NCI-H2107 treated with DMSO at 0.1 percent for 48 hours (cell line): ENCODE measurements around the gene UTS2.

Source experiments
- DNase-seq: peaks from one replicate; lab custom pipeline; 2025; ENCODE audit not compliant: unreplicated experiment; lab: John Stamatoyannopoulos, UW

Gene UTS2, protein sequence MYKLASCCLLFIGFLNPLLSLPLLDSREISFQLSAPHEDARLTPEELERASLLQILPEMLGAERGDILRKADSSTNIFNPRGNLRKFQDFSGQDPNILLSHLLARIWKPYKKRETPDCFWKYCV

DNA sequence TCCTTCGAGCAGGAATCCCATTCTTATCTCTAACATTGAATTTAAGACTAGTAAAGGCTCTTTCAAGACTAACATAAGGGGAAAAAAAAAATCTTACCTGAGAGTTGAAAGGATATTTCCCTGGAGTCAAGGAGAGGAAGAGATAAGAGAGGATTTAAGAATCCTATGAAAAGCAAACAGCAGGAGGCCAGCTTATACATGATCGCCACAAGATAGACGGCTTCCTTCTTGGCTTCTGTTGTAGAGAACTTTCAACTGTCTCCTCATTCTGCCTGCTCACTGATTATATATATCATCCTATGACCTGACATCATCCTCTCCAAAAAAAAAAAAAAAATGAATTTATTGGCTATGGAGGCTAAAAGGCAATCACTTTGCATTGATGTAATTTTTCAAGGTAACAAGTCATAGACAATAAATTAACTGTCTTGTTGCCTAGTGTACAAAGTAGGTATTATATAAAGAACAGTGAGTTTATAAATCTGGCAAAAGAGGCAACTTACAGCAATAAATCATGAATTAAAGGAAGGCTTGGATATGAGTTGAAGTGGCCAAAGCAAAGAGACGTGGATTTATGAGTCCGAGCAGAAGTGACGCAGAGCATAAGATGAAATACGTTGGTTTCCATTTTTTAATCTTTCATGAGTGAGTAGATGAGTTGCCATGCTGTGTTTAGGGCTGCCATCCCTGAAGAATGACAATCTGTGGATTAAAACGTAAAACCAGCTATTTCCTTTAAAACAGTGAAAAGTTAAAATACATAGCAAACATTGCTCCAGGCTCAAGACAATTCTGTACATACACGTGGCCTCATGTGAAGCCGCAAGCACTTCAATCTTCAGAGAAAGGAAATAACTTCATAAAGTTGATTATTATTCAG, at the start of gene UTS2:
TSS of gene UTS2 (minus strand) at position 262 of the 880 bp plus-strand sequence. CDS start at position 200, 62 bp downstream.
- DNase-seq, result no peak

DNA sequence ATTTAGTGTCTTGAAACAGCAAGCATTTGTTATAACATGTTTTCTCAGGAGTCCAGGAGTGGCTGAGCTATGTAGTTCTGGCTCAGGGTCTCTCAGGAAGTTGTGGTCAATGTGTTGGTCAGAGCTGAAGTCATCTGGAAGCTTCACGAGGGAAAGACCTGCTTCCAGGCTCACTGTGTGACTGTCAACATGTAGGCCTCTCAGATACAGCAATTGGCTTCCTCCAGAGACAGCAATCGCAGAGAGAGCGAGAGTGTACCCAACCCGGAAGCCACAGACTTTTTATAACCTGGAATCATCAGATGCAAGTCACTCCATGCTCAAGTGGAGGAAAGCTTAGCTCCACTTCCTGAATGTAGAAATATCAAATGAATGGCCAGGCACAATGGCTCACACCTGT, 46.9 kb upstream of the UTS2 start:
- no peak for DNase-seq

DNA sequence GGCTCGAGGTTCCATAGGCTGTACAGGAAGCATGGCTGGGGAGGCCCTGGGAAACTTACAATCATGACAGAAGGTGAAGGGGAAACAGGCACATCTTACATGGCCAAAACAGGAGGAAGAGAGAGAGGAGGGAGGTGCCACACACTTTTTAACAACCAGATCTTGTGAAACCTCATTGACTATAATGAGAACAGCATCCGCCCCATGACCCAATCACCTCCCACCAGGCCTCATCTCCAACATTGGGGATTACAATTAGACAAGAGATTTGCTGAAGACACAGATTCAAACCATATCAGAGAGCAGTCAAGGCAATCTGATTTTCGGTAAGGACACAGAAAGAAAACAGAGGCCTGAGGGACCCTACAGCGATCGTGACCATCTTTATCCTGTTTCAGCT, 46.1 kb upstream of the UTS2 start:
- DNase-seq, result no peak

GRCh38 chr1:7896994-7897393, 44.1 kb upstream of the UTS2 start:
- DNase-seq, result no peak

DNA sequence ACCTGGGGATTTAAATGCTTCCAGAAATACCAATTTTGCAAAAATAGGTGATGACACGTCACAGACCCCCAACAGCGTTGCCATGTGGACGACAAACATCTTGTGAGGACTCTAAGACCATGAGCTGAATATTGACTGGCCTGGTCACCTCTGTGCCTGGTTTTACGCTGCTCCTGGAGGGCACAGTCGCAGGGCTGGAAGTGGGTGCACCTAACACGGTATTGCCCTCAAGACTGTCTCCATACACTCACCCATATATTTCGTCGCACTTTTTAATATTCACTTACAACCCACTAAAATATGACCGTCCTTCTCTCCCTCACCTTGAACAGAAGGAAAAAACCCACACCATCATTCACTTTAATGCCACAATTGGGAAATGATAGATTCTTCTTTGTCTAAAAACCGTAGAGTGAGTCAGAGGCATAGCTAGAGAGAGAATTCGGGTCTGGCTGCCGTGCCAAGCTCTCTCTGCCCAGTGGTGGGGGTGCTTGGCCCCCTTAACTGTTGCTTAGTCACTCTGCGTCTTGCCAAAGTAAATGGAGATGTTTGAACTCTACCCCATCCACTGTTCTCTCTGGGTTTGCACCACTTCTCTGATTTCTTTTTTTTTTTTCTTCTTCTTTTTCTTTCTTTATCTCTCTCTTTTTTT, 40.8 kb upstream of the UTS2 start:
- no peak for DNase-seq

- no peak for DNase-seq
These were observed 38.9 kb upstream of the UTS2 start for GRCh38 chr1:7891804-7892203.

- DNase-seq, result no peak
These were observed 38.0 kb upstream of the UTS2 start for GRCh38 chr1:7890853-7891252.

DNA sequence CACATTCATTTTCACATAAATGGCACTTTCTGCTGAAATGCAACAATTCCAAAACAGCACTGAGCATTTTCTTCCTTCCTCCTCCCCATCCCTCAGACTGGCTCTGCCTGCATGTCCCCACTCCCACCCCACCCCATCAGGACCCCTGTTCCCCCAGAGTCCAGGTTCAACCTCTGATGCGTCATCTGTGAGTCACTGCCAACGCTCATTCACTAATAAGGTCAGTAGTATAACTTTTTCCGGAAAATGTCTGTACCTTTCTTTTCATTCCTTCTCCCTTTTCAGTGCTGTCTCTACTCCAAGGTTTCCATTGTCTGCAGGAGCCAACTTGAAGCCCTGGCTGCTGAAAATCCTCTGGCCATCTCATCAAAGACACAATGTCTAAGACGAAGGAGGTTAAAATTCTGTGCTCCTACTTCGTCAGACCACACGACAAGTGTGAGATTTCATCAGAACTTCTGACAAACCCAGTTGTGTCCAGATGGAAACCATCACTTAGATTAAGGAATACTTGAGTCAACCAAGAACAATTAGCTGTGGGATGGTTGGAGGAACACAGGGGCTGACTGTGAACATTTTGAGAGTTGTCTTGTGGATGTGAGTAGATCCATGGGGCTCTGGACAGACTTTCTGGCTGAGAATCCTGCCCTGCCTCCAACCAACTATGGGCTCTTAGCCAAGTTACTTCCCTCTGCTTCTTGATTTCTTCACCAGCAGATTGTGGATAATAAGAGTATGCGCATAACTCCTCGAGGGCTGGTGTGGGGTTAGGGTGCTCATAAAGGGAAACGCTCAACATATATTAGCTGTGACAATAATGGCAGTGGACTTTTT, 35.6 kb upstream of the UTS2 start:
- DNase-seq, result no peak

DNA sequence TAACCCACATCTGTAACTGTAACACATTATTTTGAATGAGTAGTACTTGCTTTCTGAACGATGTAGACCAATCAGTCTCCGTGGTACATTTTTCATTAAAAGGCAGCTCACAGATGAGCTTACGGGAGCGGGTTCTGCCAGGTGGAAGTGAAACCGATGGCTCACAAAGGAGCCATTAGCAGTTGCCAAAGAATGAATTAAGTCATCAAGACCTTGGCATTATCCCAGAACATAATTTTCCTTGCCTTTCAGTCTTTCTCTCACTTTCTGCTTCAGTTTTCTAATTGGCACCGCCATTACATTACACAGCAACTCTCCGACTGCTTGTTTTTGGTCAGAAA, 33.5 kb upstream of the UTS2 start:
- DNase-seq, result no peak

GRCh38 chr1:7885513-7886404, 32.9 kb upstream of the UTS2 start:
- DNase-seq, result no peak

DNA sequence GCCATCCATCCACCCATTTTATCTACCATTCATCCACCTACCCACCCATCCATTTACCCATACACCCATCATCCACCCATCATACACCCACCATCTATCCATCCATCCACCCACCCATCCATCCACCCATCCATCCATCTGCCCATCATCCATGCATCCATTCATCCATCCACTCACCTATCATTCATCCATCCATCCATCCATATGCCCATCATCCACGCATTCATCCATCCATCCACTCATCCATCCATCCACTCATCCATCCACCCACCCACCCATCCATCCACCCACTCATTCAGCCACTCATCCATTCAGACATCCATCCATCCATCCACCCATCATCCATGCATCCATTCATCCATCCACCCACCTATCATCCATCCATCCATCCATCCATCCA, 31.9 kb upstream of the UTS2 start:
- DNase-seq, result no peak

GRCh38 chr1:7879228-7879627, 26.4 kb upstream of the UTS2 start:
- no peak for DNase-seq

- no peak for DNase-seq
These were observed 25.2 kb upstream of the UTS2 start for GRCh38 chr1:7878027-7878426.

- DNase-seq, result no peak
These were observed 21.2 kb upstream of the UTS2 start for GRCh38 chr1:7873801-7874795.

DNA sequence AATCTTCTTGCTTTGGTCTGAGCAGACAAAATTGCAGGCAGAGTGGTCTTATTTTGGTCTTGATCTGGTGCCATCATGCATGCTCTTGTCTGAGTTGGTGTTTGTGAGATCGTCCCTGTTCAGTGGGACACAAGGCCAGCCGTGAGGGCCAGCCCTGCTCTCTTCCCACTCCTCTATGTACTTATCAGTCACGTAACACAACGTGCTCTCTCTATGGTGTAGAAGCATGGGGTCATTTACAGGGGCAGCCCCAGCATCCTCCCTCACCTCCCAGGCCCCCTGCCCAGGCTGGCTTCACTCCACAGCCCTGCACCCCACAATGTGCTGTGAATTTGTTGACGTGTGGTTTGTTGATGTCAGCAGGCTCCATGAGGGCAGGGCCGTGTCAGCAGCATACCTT, 18.3 kb upstream of the UTS2 start:
- no peak for DNase-seq

DNA sequence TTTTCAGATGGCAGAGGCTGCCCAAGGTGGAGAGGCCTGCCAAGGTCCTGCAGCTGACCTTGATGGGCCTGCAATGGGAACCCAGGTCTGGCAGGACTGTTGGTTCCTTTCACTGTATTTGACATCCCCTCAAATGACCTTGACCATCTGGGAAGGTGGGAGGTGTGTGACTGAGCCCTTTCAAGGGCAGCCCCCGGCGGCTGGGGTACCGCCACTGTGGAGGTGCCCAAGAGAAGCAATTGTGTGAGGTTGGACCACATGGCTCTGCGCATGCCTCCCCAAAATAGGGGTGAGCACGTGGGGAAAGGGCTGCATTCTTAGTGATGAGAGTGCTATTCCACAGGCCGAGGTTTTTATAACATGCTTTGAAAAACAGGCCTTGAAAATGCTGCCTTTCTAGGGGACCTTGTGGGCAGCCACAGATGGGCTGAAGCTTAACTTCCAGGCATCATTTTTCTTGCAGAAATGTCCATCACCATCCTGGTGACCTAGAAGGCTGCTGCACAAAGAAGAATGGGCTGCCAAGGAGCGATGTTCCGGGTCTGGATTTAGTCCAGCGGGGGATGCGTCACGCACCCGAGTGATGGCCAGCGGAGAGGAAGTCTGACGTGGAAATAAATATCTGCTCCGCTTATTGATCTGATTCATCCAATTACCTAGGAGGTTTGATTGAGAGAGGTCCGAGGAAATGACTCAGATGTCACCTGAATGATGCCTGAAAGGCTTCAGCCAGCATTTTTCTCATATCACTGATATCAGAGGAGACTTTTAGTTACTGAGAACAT, 16.5 kb upstream of the UTS2 start:
- DNase-seq, result no peak

GRCh38 chr1:7868070-7868780, 15.4 kb upstream of the UTS2 start:
- no peak for DNase-seq

DNA sequence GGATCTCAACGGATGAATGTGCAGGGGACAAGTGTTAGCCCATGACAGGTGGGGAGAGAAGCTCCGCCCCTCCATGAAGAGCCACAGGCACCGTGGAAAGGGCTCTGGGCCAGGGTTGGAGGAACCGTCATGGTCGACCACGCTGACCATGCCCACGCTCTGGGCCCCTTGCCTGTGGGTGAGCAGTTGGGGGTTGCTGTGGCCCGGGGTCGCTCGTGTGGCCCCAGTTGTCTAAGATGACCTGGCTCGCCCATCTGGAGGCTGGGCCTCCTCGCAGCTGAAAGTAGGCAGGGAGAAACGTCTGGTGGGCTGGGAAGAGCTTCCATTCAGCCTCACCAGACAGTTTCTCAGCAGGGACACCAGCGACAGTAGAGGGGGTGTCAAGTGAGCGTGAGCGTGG, 13.1 kb upstream of the UTS2 start:
- no peak for DNase-seq
